Peyer's patch (tissue), 4 donors: ENCODE measurements around the gene DDC.

ENCODE experiments used
- CTCF ChIP-seq, 6 experiments: fragments of 450-650 bp in 4 of 6; fragments of 200-600 bp in 2 of 6; sonication (generic) in 1 of 6; IDR thresholded peaks; one replicate each; pipeline ENCODE4 v1.5.1; 2017 to 2019; ENCODE audit warnings: antibody characterized with exemption in 6 of 6, mild to moderate bottlenecking in 3 of 6, moderate library complexity in 1 of 6
- POLR2A ChIP-seq, 2 donors: fragments of 450-650 bp; IDR thresholded peaks; one replicate each; pipeline ENCODE4 v1.5.1; 2017; ENCODE audit warnings: antibody characterized with exemption in 2 of 2, mild to moderate bottlenecking in 2 of 2, moderate library complexity in 2 of 2

DNA sequence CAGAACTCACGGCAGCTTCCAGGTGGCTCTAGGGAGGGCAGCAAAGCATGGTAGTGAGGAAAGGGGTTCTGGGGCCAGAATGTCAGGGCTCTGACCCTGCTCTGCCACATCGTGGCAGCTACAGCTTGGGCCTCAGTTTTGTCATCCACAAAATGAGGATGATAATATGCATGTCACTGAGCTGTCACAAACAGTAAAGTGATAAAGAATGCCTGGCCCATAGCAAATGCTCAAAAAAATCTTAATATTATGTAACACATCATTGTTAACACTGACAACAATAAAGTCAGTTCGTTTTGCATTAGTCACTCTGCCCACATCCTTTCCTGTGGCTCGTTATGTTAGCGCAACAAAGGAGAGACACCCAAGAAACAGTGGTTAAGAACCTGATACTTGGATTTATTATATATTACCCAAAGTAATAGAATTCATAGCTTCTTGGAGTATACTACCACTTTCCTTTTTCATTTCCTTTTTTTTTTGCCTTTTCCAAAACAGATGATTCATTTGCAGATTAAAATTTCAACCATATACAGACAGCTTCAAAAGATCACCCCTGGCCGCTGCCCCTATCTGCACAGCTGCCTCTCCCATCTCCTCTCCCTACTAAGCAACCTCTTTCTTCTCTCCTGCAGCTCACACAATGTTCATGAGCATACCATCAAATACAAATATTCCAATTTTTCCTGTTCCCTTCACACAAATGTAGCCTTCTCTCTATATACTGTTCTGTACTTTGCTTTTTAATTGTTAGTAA lies 45.5 kb upstream of the DDC start:
- TF ChIP-seq POLR2A (IDR thresholded peaks at IDR 0.05), result no peak
- no peak for TF ChIP-seq CTCF (IDR thresholded peaks at IDR 0.05)
